HG03060 (cell line): ENCODE measurements around the gene PRICKLE3.

Experiments used
- ATAC-seq: cut with Tn5 transposase; IDR thresholded peaks from one replicate; pipeline ENCODE4 v1.9.1; 2021; ENCODE audit warnings: low read depth, moderate number of reproducible peaks; ENCODE audit not compliant: unreplicated experiment

PRICKLE3 gene

GRCh38 chrX:49186125-49187027, at the start of gene PRICKLE3:
PRICKLE3 (minus strand) TSS chrX:49186373; CDS start chrX:49186297, 76 bp downstream.
- ATAC-seq, result no peak

GRCh38 chrX:49233887-49234555, 47.8 kb upstream of the PRICKLE3 start:
- no peak for ATAC-seq

GRCh38 chrX:49233176-49233575, 47.0 kb upstream of the PRICKLE3 start, which contains the start of gene CACNA1F:
CACNA1F (minus strand) TSS chrX:49233340; CDS start chrX:49233309, 31 bp downstream.
- no peak for ATAC-seq

GRCh38 chrX:49232525-49232924, 46.4 kb upstream of the PRICKLE3 start:
- ATAC-seq, result no peak

GRCh38 chrX:49231333-49232000, 45.3 kb upstream of the PRICKLE3 start:
- ATAC-seq, result no peak

- no peak for ATAC-seq
These were observed 44.5 kb upstream of the PRICKLE3 start for GRCh38 chrX:49230500-49231232.

GRCh38 chrX:49228185-49228584, 42.0 kb upstream of the PRICKLE3 start:
- ATAC-seq, result no peak

- no peak for ATAC-seq
These were observed 41.6 kb upstream of the PRICKLE3 start for GRCh38 chrX:49227726-49228125.

GRCh38 chrX:49226946-49227345, 40.8 kb upstream of the PRICKLE3 start:
- ATAC-seq, result no peak

GRCh38 chrX:49225858-49226257, 39.7 kb upstream of the PRICKLE3 start:
- ATAC-seq, result no peak

- no peak for ATAC-seq
These were observed 35.7 kb upstream of the PRICKLE3 start for GRCh38 chrX:49221868-49222267.

- no peak for ATAC-seq
These were observed 33.9 kb upstream of the PRICKLE3 start for GRCh38 chrX:49220100-49220499.

- ATAC-seq, result no peak
These were observed 28.9 kb upstream of the PRICKLE3 start for GRCh38 chrX:49214996-49215526.

GRCh38 chrX:49214416-49214815, 28.2 kb upstream of the PRICKLE3 start:
- no peak for ATAC-seq

GRCh38 chrX:49212861-49213260, 26.7 kb upstream of the PRICKLE3 start:
- ATAC-seq, result no peak

- no peak for ATAC-seq
These were observed 26.0 kb upstream of the PRICKLE3 start for GRCh38 chrX:49212209-49212608.

GRCh38 chrX:49211074-49211473, 24.9 kb upstream of the PRICKLE3 start:
- ATAC-seq, result no peak

GRCh38 chrX:49210406-49210805, 24.2 kb upstream of the PRICKLE3 start:
- no peak for ATAC-seq

- no peak for ATAC-seq
These were observed 23.5 kb upstream of the PRICKLE3 start for GRCh38 chrX:49209434-49210251.
